Spleen (tissue), 7 donors: Measurements from ENCODE around the gene LTN1.

Source experiments
- CTCF ChIP-seq, 11 experiments: fragments of 200-600 bp in 7 of 11; fragments of 450-650 bp in 4 of 11; sonication (generic) in 4 of 11; IDR thresholded peaks in 8 of 11; conservative IDR thresholded peaks in 3 of 11; 1 replicate in 7 of 11; 2 replicates in 4 of 11; pipeline versions ENCODE4 v1.4.0 to v1.8.0; 2016 to 2021; ENCODE audit warnings: antibody characterized with exemption in 11 of 11, inconsistent platforms in 4 of 11, mild to moderate bottlenecking in 1 of 11
- POLR2A ChIP-seq, 3 donors: fragments of 450-650 bp; IDR thresholded peaks; one replicate each; pipeline ENCODE4 v1.5.1; 2017; ENCODE audit warnings: antibody characterized with exemption in 3 of 3, mild to moderate bottlenecking in 1 of 3
- POLR2AphosphoS5 ChIP-seq, 3 donors: sonication (generic); formaldehyde crosslinking; IDR thresholded peaks; one replicate each; pipeline ENCODE4 v1.5.1; 2017; ENCODE audit warnings: antibody characterized with exemption in 3 of 3
- donor health status: DM: no; HTN: no; CAD: no; lungs with moderate emphysema.
- donor health status: DM: no; HTN: no; CAD: no.
- donor health status: DM: no; HTN: no; CAD: no.

DNA sequence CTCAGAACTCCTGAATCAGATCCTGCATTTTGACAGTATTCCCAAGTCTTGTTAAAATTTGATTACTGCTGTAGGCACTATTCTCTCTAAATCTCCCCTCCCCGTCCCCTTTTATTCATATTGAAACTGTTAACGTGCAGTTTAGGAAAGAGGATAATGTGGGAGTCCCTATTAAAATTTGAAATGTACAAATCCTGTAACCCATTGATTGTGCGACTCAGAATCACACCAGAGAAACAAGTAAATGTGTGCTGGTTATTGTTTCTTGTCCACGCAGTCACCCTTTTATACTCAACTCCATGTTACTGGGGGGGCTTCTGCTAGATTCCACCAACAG lies 584 bp upstream of the LTN1 start:
- TF ChIP-seq CTCF (IDR thresholded peaks at IDR 0.05 in 8 of 11, conservative IDR thresholded peaks at IDR 0.05 in 3 of 11) (no peak), POLR2AphosphoS5 (IDR thresholded peaks at IDR 0.05) (no peak), POLR2A (IDR thresholded peaks at IDR 0.05) (no peak)
